Naive thymus-derived CD4-positive, alpha-beta T cell (primary cell): Measurements from ENCODE around the gene SSBP3. TPM values are rescaled to one million over a fixed set of nuclear protein-coding genes. Genes with fewer than 3 reads are reported as not detected.

Experiments used
- ATAC-seq: fragments of 150-1000 bp; cut with Tn5 transposase; 2 replicates; pipeline ENCODE4 v1.10.0; 2021; ENCODE audit warnings: mild to moderate bottlenecking, moderate library complexity
- CTCF ChIA-PET: fragments of 350-600 bp; sonication (Branson Sonifier 250); formaldehyde crosslinking; loops from one replicate; lab custom pipeline; 2021; ENCODE audit warnings: antibody characterized with exemption; lab: Charles Lee
- POLR2A ChIA-PET: fragments of 350-600 bp; sonication (Branson Sonifier 250); formaldehyde crosslinking; loops from one replicate; lab custom pipeline; 2021; ENCODE audit warnings: antibody characterized with exemption, inconsistent platforms; lab: Charles Lee
- DNase-seq, 9 donors: peaks; one replicate each; pipeline versions ENCODE4 v3.0.0 to v3.0.0-alpha.2; 2020 to 2022; ENCODE audit warnings: mixed read lengths in 1 of 9
- H3K27ac ChIP-seq: one replicate; pipeline ENCODE4 v1.7.0; 2013; ENCODE audit warnings: mild to moderate bottlenecking, low read depth, low read length, moderate library complexity
- H3K27me3 ChIP-seq, 2 donors: one replicate each; pipeline ENCODE4 v1.7.0; 2013; ENCODE audit warnings: low read length in 2 of 2, mild to moderate bottlenecking in 2 of 2, moderate library complexity in 2 of 2; ENCODE audit not compliant: control insufficient read depth in 2 of 2, insufficient read depth in 2 of 2
- H3K36me3 ChIP-seq, 3 experiments: 1 replicate in 2 of 3; 2 replicates in 1 of 3; pipeline ENCODE4 v1.7.0; 2013; ENCODE audit warnings: low read length in 3 of 3, mild to moderate bottlenecking in 3 of 3, moderate library complexity in 1 of 3; ENCODE audit not compliant: insufficient read depth in 3 of 3, control insufficient read depth in 2 of 3
- H3K4me1 ChIP-seq, 2 donors: one replicate each; pipeline ENCODE4 v1.7.0; 2013; ENCODE audit warnings: low read length in 2 of 2, mild to moderate bottlenecking in 2 of 2, moderate library complexity in 1 of 2; ENCODE audit not compliant: control insufficient read depth in 2 of 2, insufficient read depth in 2 of 2
- H3K4me3 ChIP-seq: 2 replicates; pipeline ENCODE4 v1.7.0; 2013; ENCODE audit warnings: mild to moderate bottlenecking, low read length
- H3K9me3 ChIP-seq, 3 experiments: 1 replicate in 2 of 3; 2 replicates in 1 of 3; pipeline ENCODE4 v1.7.0; 2013; ENCODE audit warnings: low read length in 3 of 3; ENCODE audit not compliant: control insufficient read depth in 2 of 3
- H3K27ac Mint-ChIP-seq, 9 donors: one replicate each; pipeline ENCODE4 v1.8.0; 2020 to 2022; ENCODE audit warnings: mixed read lengths in 9 of 9, mild to moderate bottlenecking in 8 of 9, moderate library complexity in 5 of 9, inconsistent platforms in 2 of 9
- H3K27me3 Mint-ChIP-seq, 5 donors: one replicate each; pipeline ENCODE4 v1.8.0; 2021 to 2022; ENCODE audit warnings: mixed read lengths in 5 of 5, mild to moderate bottlenecking in 1 of 5
- H3K36me3 Mint-ChIP-seq, 5 donors: one replicate each; pipeline ENCODE4 v1.8.0; 2020 to 2022; ENCODE audit warnings: mixed read lengths in 5 of 5, mild to moderate bottlenecking in 3 of 5, inconsistent platforms in 1 of 5
- H3K4me1 Mint-ChIP-seq, 7 donors: one replicate each; pipeline ENCODE4 v1.8.0; 2020 to 2022; ENCODE audit warnings: mixed read lengths in 7 of 7, mild to moderate bottlenecking in 3 of 7, inconsistent platforms in 1 of 7
- H3K4me3 Mint-ChIP-seq, 10 donors: one replicate each; pipeline ENCODE4 v1.8.0; 2020 to 2022; ENCODE audit warnings: mild to moderate bottlenecking in 10 of 10, mixed read lengths in 10 of 10, moderate library complexity in 6 of 10, inconsistent platforms in 2 of 10
- H3K9me3 Mint-ChIP-seq, 11 donors: one replicate each; pipeline ENCODE4 v1.8.0; 2020 to 2022; ENCODE audit warnings: mixed read lengths in 11 of 11, mild to moderate bottlenecking in 4 of 11, inconsistent platforms in 1 of 11, moderate library complexity in 1 of 11
- intact Hi-C, 2 donors: fragments of 100-400 bp; cut with micrococcal nuclease; formaldehyde crosslinking; loops; one replicate each; pipeline ENCODE4 v1.15.1; 2023
- polyA plus RNA-seq, 2 donors: library from polyadenylated mRNA; unstranded; fragments of 300-500 nt; fragmentation: Illumina TruSeq; gene quantifications; one replicate each; pipeline ENCODE4 v1.2.3, GENCODE V29; 2021
- total RNA-seq, 6 experiments: library from RNA in 5 of 6; stranded (reverse) in 5 of 6; gene quantifications; 1 replicate in 5 of 6; 2 replicates in 1 of 6; pipeline ENCODE4 v1.2.3 and lab custom pipeline; 2021 to 2026

The SSBP3 gene
- total and polyA plus RNA-seq, 7 experiments from 2014 or later, result 19.4 to 124 (median 80.5) TPM

GRCh38 chr1:54227891-54228310, 178.3 kb downstream of the SSBP3 start:
- Mint-ChIP-seq H3K4me3 (no peak overlapping the region), H3K9me3 (no peaks in the 10 kb centered on the region)

GRCh38 chr1:54227091-54227602, 179.0 kb downstream of the SSBP3 start:
- Histone ChIP-seq H3K36me3 (peaks cover 0 to 26% (median 0%) of the 10 kb centered on the region in 3 experiments), H3K27me3 (no peaks in the 10 kb centered on the region), H3K27ac (no peak overlapping the region), H3K9me3 (no peaks in the 10 kb centered on the region), H3K4me1 (peaks cover 0 to 5% of the 10 kb centered on the region in 2 donors), H3K4me3 (no peak overlapping the region)
- DNase-seq, result no peak
- Mint-ChIP-seq H3K4me3 (no peak overlapping the region), H3K27ac (peak overlapping the region in 3 of 9 donors; percentile 13 to 38 (median 34)), H3K36me3 (peaks cover 4 to 12% (median 9%) of the 10 kb centered on the region in 5 donors), H3K4me1 (peaks cover 5 to 24% (median 14%) of the 10 kb centered on the region in 7 donors), H3K9me3 (no peaks in the 10 kb centered on the region), H3K27me3 (no peaks in the 10 kb centered on the region)
- ChIA-PET CTCF (interaction anchor here (1.4 kb wide), 1 partner anchor 180 kb away, joined by 4 read pairs; no protein-coding TSS in a partner anchor), POLR2A (no interaction called here)
- intact Hi-C loops, result no loop called here
- ATAC-seq, result peak; percentile 72

More at GRCh38 chr1:54227891-54228310, 178.3 kb downstream of the SSBP3 start:
- ChIA-PET POLR2A (no interaction called here), CTCF (interaction anchor here (0.8 to 1.4 kb wide), 2 partner anchors 8 to 179 kb away, joined by 3 to 4 read pairs; no protein-coding TSS in a partner anchor)
- ATAC-seq, result no peak
- no peak for DNase-seq
- Histone ChIP-seq H3K27ac (no peak overlapping the region), H3K4me3 (no peak overlapping the region), H3K9me3 (no peaks in the 10 kb centered on the region), H3K4me1 (peaks cover 0 to 5% of the 10 kb centered on the region in 2 donors), H3K36me3 (peaks cover 0 to 26% (median 0%) of the 10 kb centered on the region in 3 experiments), H3K27me3 (no peaks in the 10 kb centered on the region)
- H3K4me1 Mint-ChIP-seq, result peaks cover 0 to 24% (median 13%) of the 10 kb centered on the region in 7 donors
- H3K27ac Mint-ChIP-seq, result peak overlapping the region in 7 of 9 donors; percentile 10 to 80 (median 38)
- H3K36me3 Mint-ChIP-seq, result peaks cover 4 to 12% (median 9%) of the 10 kb centered on the region in 5 donors
- H3K27me3 Mint-ChIP-seq, result no peaks in the 10 kb centered on the region
- intact Hi-C loops, result no loop called here

- Histone ChIP-seq H3K4me1 (peaks cover 0 to 1% of the 10 kb centered on the region in 2 donors), H3K27me3 (no peaks in the 10 kb centered on the region), H3K36me3 (peaks cover 0 to 32% (median 0%) of the 10 kb centered on the region in 3 experiments), H3K27ac (no peak overlapping the region), H3K4me3 (no peak overlapping the region), H3K9me3 (no peaks in the 10 kb centered on the region)
- CTCF ChIA-PET, result no interaction called here
- DNase-seq (no peak), ATAC-seq (no peak)
- Mint-ChIP-seq H3K27ac (peak overlapping the region in 3 of 9 donors; percentile 12 to 47 (median 19)), H3K4me3 (no peak overlapping the region), H3K27me3 (no peaks in the 10 kb centered on the region), H3K4me1 (peaks cover 5 to 29% (median 14%) of the 10 kb centered on the region in 7 donors), H3K9me3 (no peaks in the 10 kb centered on the region), H3K36me3 (peaks cover 4 to 11% (median 6%) of the 10 kb centered on the region in 5 donors)
- intact Hi-C loops, result no loop called here
- POLR2A ChIA-PET, result interaction anchor here (0.5 kb wide), 1 partner anchor 495 kb away, joined by 4 read pairs; no protein-coding TSS in a partner anchor
Measured at GRCh38 chr1:54225986-54226559, 180.1 kb downstream of the SSBP3 start.

- POLR2A ChIA-PET, result no interaction called here
- H3K27ac Mint-ChIP-seq, result peak overlapping the region in 6 of 9 donors; percentile 12 to 72 (median 26)
- no peak for DNase-seq
Measured at GRCh38 chr1:54225378-54225777, 180.8 kb downstream of the SSBP3 start.

GRCh38 chr1:54224233-54224632, 182.0 kb downstream of the SSBP3 start:
- H3K36me3 Mint-ChIP-seq, result peaks cover 4 to 11% (median 10%) of the 10 kb centered on the region in 5 donors
- POLR2A ChIA-PET, result no interaction called here
- peaks cover 5 to 26% (median 11%) of the 10 kb centered on the region in 7 donors for H3K4me1 Mint-ChIP-seq
- Histone ChIP-seq H3K27ac (no peak overlapping the region), H3K27me3 (no peaks in the 10 kb centered on the region), H3K36me3 (peaks cover 0 to 45% (median 8%) of the 10 kb centered on the region in 3 experiments), H3K4me1 (no peaks in the 10 kb centered on the region), H3K4me3 (no peak overlapping the region), H3K9me3 (no peaks in the 10 kb centered on the region)
- ATAC-seq (no peak), DNase-seq (no peak)
- H3K9me3 Mint-ChIP-seq, result no peaks in the 10 kb centered on the region
- no peaks in the 10 kb centered on the region for H3K27me3 Mint-ChIP-seq
- H3K27ac Mint-ChIP-seq, result peak overlapping the region in 7 of 9 donors; percentile 13 to 61 (median 29)
- intact Hi-C loops, result no loop called here
- H3K4me3 Mint-ChIP-seq, result peak overlapping the region in 2 of 10 donors; percentile 1 to 23
- CTCF ChIA-PET, result no interaction called here

More at GRCh38 chr1:54225378-54225777, 180.8 kb downstream of the SSBP3 start:
- no peak for ATAC-seq
- Mint-ChIP-seq H3K36me3 (peaks cover 4 to 11% (median 6%) of the 10 kb centered on the region in 5 donors), H3K4me3 (no peak overlapping the region), H3K9me3 (no peaks in the 10 kb centered on the region), H3K4me1 (peaks cover 5 to 25% (median 9%) of the 10 kb centered on the region in 7 donors), H3K27me3 (no peaks in the 10 kb centered on the region)
- Histone ChIP-seq H3K9me3 (no peaks in the 10 kb centered on the region), H3K27ac (no peak overlapping the region), H3K4me3 (no peak overlapping the region), H3K27me3 (no peaks in the 10 kb centered on the region), H3K4me1 (no peaks in the 10 kb centered on the region), H3K36me3 (peaks cover 0 to 39% (median 0%) of the 10 kb centered on the region in 3 experiments)
- intact Hi-C loops, result no loop called here
- CTCF ChIA-PET, result no interaction called here

GRCh38 chr1:54223441-54224202, 182.6 kb downstream of the SSBP3 start:
- ATAC-seq (no peak), DNase-seq (no peak)
- intact Hi-C loops, result no loop called here
- Mint-ChIP-seq H3K27ac (peak overlapping the region; percentile 13 to 80 (median 30)), H3K36me3 (peaks cover 4 to 14% (median 12%) of the 10 kb centered on the region in 5 donors), H3K9me3 (no peaks in the 10 kb centered on the region), H3K4me3 (peak overlapping the region in 1 of 10 donors; percentile 23), H3K4me1 (peaks cover 5 to 32% (median 13%) of the 10 kb centered on the region in 7 donors), H3K27me3 (no peaks in the 10 kb centered on the region)
- no peaks in the 10 kb centered on the region for H3K27me3 ChIP-seq
- peaks cover 0 to 45% (median 11%) of the 10 kb centered on the region in 3 experiments for H3K36me3 ChIP-seq
- no peaks in the 10 kb centered on the region for H3K4me1 ChIP-seq
- H3K9me3 ChIP-seq, result no peaks in the 10 kb centered on the region
- no peak overlapping the region for H3K4me3 ChIP-seq
- H3K27ac ChIP-seq, result no peak overlapping the region
- CTCF ChIA-PET, result interaction anchor here (0.6 kb wide), 1 partner anchor 19 kb away, joined by 3 read pairs; no protein-coding TSS in a partner anchor
- POLR2A ChIA-PET, result no interaction called here
